ENCODE data around the gene CES1.
"Not testable (repeated sequence)": the region's sequence is repeated elsewhere in the genome, so short reads cannot be mapped to it uniquely, and the experiment has no call there.

CES1 gene

GRCh38 chr16:55782091-55782792 is 50.7 kb downstream of the CES1 start:
- DNase-seq, result not testable (repeated sequence)

- DNase-seq, result not testable (repeated sequence)
Observed at GRCh38 chr16:55781456-55781855, 51.4 kb downstream of the CES1 start.

- DNase-seq, result not testable (repeated sequence)
Observed at GRCh38 chr16:55780095-55780407, 52.8 kb downstream of the CES1 start.

GRCh38 chr16:55779402-55780094 is 53.3 kb downstream of the CES1 start:
- no peak for DNase-seq

- no peak for DNase-seq
Observed at GRCh38 chr16:55778757-55779156, 54.1 kb downstream of the CES1 start.

GRCh38 chr16:55775857-55776256 is 57.0 kb downstream of the CES1 start:
- DNase-seq, result no peak

- no peak for DNase-seq
Observed at GRCh38 chr16:55773859-55774549, 58.9 kb downstream of the CES1 start.

- no peak for DNase-seq
Observed at GRCh38 chr16:55765161-55765560, 67.7 kb downstream of the CES1 start.

- no peak for DNase-seq
Observed at GRCh38 chr16:55760310-55761001, 72.4 kb downstream of the CES1 start.

GRCh38 chr16:55759965-55760309 is 73.0 kb downstream of the CES1 start:
- DNase-seq, result not testable (repeated sequence)

- DNase-seq, result not testable (repeated sequence)
Observed at GRCh38 chr16:55757595-55758527, 75.0 kb downstream of the CES1 start.

- DNase-seq, result no peak
Observed at GRCh38 chr16:55756963-55757362, 75.9 kb downstream of the CES1 start.

- DNase-seq, result no peak
Observed at GRCh38 chr16:55754056-55754455, 78.8 kb downstream of the CES1 start.

GRCh38 chr16:55753145-55753631 is 79.7 kb downstream of the CES1 start:
- DNase-seq, result not testable (repeated sequence)

Measured in CD4-positive, alpha-beta T cell treated with Interferon gamma for 1 hour (primary cell).